ENCODE measurements around the gene TSPAN5.

The TSPAN5 gene

DNA sequence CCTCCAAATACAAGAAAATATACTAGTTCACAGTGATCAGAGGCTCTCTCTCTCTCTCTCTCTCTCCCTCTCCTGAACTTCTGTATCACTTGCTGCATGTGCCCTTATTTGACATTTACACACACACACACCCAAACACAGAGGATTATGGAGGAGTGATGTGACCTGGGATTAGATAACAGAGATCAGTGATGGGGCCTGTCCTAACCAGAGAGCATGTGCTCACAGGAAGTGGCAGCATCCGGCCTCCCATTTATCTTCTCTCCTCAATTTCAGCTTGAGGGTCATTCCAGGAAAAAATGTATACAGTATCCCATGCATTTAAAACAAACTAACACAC lies 143.0 kb downstream of the TSPAN5 start:
- no peak for DNase-seq

DNA sequence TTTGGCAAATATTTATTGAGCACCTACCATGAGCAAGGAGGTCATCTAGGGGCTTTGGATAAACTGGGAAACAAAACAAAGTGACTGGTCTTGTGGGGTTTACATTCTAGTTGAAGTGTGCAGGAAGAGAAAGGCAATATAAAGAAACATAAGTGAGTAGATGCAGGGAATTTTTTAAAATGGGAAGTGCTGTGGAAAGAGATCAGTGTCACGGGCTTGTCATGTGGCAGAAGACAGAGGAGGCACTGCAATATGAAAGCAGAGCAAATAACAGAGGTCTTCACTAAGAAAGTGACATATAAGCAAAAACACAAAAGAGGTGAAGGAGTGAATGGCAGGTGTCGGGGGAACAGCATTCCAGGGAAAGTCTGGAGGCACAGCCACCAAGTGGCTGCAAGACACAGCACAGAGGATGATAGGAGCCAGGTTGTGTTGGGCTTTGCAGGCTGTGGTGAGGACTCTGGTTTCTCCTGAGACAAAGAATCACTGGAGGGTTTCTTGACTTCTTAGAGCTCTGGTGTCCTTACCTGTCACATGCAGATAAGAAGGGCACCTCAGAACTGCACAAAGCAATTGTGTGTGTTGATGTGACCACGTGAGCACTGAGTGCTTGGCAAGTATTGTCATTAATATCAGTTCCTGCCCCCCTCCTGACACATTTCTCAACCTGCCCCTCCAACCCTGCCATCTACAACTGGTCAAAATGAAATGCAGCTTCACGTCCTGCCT lies 143.5 kb downstream of the TSPAN5 start:
- DNase-seq = no peak

DNA sequence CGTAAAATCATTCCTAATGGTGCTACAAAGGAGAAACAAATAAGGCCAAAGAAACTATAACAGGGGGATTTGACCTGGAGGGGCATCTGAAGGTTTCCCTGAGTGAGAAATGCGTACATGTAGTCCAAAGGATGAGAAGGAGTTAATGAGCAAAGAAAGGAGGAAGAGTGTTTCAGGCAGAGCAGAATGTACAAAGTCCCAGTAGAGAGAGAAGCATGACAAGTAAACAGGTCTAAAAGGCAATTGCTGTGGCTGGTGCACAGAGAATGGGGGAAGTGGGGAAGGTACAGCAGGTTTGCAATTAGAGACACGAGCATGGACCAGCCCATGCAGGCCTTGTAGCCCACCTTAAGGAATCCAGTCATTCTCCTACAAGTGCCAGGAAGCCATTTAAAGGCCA lies 145.5 kb downstream of the TSPAN5 start:
- DNase-seq = no peak

DNA sequence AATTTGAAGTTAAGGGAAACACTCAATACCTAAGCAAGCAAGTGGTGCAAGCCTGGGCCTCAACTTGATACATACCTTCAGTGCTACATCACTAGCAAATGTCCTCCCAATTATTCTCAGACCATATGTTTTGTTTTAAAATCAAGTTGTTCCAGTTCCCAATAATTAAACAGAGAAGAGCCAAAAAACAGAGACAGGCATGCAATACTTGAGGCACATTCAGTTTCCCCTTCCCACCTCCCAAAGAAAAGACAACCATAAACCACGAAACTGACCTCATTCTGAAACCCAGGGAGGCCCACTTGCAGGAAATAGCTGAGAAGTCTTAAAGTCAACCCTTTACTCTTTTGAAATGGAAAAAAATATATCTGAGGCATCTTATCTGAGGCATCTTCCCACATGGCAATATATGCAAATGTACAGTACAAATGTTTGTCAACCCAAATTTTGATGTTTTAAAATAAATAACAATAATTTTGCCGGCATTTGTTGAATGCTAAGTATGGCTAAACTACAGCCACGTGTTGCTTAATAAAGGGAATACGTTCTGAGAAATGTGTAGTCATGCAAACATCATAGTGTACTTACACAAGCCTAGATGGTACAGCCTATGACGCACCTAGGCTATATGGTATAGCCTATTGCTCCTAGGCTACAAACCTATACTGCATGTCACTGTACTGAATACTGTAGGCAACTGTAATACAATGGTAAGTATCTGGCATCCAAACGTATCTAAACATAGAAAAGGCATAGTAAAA lies 147.5 kb downstream of the TSPAN5 start:
- DNase-seq = no peak

DNA sequence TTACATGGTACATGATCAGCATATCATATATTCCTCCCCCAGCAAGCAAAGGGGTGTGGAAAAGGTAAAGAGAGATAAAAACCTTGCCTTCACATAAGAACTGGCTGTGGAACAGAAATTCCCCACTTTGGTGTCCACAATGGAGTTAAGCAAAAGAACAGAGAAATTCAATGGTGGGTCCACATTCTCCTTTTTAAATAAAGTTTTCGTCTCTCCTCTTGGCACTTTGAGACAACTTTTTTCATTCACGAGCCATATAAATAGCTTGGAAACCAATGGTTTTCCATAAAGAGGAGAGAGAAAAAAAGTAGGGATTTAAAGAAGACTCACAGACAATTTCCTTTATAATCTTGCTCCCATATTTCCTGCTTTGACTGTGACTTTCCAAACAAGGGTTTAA lies 148.1 kb downstream of the TSPAN5 start:
- DNase-seq = no peak

DNA sequence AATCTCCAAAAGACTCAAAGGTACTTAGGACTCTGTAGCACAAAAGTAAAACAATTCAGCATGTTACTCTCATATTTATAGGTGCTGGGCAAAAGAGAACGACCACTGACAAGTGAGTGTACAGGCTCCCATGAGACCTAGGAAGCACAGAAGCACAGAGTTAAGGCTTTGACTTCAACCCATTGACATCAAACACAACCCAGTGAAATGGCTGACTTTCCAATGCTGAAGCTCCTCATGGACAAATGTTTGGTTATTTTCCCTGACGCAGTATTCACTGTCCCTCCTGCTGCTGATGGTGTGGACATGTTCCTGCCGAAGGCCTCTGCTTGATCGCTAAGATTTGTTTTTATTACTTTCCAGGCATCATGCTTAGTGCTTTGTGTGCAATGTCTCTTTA lies 148.7 kb downstream of the TSPAN5 start:
- no peak for DNase-seq

DNA sequence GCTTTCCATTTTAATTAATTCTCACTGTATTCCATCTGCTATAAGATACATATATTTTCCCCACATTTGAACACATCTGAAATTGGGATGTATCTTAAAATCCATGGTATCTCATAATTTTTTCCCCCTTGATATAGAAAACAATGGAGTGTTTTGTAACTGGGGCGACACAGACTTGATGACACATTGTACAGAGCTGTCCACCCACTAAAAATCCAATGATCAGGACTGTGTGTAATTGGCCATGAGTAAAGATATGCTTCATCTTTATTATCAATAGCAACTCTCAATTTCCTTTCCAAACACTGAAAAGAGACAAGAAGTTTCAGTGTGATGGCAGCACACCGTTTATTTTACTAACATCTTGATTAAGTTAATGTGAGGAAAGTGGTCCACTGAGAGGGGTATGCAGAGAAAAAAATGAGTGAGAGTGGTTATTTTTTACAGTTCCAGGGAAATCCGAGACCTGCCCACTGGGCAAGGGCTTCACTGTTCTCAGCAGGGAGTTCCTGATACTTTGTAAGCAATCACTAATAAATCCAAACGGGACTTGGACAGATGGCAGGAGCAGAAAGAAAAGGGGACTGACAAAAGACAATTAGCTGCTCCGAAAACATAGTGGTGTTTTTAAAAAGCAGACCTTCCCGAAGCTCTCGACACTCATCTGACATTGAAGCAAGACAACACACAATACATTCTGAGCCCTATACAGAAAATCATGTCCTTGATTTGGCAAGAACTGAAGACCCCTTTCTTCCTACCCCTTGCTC lies 149.4 kb downstream of the TSPAN5 start:
- DNase-seq = no peak

DNA sequence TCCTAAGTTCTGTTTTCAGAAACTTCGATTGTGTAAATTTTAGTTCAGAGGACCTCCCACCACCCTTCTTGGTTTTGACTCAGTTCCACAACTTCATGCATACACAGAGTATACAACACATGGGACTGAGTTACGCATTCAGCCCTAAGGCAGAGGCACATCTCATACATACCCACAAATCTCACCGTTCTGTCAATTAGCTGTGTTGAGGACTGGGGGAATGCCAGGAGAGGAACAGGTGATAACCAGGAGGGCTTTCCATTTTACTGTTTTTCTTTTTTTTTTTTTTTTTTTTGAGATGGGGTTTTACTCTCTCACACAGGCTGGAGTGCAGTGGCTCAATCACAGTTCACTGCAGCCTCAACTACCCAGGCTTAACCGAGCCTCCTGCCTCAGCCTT lies 150.2 kb downstream of the TSPAN5 start:
- no peak for DNase-seq

DNA sequence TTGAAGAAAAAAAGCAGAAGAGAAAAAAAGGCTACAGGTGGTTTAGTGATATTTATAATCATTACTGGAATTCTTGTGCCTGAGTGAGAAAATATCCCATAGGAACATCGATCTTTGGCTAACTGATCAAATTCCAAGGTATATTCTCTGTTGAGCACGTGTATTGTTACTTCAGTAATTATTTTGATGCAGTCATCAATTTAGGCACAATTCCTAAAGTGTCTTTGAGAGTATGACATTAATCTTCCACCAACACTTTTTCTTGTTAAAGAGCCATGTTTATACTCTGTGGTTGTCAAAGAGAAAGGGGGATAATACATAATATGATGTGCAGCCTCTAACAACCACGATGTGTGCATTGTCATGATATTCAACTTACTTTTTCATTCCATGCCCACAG lies 151.1 kb downstream of the TSPAN5 start:
- no peak for DNase-seq

DNA sequence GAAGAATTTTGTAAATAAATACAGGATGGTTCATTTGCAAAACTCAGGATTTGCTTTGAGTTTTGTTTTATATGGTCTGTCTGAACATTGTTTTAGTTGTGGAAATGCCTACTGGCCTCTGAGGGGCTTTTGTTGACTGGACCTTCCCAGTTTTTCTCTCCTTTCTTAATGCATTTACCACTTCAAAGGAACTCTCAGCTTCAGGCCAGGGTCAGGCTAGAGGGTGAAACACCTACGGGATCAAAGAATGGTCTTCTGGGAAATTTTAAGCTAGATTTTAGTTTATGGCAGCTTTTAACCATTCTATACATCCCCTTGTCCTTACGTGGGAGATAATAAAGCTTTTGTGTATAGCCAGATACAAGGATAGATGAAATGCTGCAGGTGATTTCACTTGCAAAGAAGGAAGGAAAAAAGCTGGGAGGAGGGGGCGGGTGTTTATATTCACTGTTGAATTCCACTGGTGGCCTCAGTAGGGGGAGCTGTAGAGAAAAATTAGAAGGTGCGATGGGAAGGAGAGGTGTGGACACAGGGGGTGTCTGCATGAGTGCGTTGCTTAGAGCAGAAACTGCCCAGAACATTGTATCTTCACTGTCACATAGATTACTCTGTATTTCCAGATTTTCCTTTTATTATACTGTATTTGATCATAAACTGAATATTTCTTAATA lies 151.8 kb downstream of the TSPAN5 start:
- DNase-seq = no peak

DNA sequence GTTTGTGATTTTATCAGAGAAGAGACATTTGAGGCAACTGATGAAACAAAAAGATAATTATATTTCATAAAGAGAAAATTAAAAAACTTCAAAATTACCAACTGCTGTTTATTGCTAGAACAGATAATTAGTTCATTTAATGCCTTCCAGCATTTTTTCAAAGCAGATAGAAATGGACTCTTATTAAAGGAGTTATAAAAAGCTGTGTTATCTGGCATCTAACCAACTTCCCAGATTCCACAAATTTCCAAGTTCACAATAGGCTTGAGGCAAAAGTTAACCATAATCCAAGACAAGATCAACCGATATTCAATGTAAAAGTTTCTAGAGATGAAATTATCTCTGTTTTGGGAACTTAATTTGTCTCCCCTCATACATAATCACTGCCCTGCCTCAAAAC lies 152.4 kb downstream of the TSPAN5 start:
- DNase-seq = no peak

DNA sequence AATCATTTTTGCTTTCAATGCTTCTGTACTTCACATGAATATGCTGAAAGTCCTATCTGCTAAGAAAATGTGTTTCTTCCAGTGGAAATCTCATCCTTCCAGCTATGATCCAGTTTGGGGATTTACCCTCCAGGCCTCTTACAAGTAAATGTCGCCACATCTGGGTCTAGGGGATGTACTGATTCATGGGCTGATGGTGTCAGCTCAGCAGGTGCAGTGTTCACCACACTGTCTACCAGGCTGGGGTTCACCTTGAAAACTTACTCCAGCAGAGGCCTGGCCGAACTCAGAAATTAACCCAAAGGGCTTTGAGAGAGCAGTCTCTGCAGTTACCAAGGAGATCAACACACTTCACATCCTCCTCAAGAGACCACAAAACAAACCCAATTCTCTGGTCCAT lies 154.3 kb downstream of the TSPAN5 start:
- no peak for DNase-seq

DNA sequence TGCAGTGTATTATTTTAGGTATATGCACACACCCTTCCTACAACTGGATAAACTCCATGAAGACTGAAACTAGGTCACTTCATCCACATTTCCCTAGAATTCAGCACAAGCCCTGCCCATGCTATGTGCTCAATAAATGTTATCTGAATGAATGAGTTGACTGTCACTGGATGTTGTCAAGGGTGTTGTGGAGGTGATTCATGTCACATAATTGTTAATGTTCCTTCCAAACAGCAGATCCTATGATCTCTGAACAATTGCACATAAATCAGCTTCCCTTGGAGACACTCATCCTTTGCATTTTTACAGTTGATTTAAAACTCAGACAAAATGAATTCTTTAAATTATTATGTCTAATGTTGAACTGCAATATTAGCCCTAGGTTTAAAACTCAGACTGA lies 154.7 kb downstream of the TSPAN5 start:
- no peak for DNase-seq

DNA sequence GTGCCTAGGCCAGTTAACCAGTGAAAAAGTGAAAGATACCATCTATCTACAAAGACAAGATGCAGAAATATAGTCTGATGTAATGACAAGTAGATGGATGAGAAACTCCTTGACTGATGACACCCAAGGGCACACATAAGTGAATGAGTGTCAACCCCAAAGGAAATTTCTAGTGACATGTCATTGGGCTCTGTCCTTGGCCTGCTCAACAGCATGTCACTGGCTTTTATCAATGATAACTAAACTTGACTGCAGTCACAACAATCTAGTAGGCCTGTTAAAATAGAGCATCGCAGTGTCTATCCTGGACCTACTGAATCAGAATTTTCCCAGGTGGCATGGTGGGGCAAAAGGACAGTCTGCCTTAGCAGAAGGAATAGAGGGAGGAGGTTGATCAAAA lies 155.8 kb downstream of the TSPAN5 start:
- DNase-seq = no peak

DNA sequence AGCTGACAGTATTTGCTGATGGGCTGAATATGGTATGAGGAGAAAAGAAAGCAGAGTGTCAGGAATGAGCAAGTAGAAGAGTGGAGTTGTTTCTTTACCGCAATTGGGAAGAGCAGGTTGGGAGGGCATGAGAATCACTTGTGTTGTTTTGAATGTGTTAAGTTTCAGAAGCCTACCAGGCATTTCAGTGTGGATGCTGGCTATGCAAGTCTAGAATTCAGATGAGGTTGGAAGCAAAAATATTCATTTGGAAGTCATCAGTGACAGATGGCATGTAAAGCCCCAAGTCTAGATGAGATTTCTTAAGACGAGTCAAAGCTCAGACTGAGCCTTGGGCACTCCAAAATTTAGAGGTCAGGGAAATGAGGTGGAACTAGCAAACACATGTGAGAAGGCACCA lies 156.4 kb downstream of the TSPAN5 start:
- no peak for DNase-seq

DNA sequence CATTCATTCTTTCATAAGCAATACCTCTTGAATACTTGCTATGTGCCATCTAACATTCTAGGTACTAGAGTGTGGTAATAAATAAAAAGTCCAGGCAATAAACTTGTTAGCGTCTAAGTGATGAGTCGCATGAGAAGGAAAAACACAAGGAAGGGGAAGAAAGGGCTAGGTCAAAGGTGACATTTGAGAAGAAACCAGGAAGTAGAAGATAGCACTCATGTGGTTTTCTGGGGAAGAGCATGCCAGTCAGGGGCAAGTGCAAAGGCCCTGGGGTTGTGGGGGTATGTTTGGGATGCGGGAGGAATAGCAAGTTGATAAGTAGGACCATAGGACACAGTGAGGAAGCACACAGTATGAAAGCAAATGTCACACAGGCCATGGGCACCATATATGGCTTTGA lies 157.0 kb downstream of the TSPAN5 start:
- no peak for DNase-seq

DNA sequence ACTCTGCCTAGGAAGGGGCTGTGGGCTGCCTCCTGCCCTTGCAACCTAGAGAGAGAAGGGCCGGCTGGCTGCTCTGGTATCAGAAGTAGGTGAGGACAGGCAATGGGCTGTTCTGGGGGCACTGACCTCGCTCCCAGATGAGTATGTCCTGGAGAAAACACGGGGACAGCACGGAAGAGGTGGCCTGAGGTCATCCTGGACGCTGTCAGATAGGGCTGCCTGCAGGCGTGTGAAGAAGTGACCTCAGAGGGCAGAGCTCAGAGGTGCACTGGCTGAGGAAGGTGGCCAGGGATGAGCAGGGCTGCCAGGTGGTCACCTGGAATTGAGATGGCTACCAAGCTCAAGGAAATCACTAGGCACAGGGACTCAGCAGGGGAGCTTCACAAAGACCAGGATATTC lies 159.6 kb downstream of the TSPAN5 start:
- DNase-seq = no peak

DNA sequence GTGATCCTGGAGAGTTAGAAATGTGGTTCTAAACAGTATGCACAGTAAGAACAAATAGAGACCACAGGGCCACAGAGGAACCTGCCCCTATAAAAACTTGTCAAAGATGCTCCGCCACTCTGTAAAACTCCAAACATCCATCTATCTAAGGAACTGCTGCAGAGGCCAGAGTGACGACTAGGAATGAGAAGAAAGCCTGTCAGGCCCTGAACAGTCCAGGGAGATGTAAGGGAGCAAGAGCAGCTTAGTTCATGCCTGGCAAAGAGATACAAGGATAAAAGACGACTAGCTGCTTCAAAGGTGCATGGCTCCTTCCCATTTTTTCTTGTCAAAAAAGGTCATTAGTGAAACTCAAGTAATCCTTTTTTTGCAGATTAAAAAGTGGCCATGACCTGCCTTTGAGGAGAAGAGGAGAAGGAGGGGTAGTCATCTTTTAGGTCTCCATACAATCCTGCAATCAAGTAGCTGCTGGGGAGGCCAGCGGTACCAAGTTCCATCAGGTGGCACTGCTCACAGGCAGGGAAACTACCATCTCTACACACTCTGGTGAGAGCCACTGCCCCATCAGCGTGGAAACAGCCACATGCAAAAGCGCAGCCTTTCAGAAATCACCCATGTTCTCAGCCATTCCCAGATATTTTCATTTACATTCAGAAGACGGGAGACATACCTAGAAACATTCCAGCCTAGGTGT lies 162.1 kb downstream of the TSPAN5 start:
- no peak for DNase-seq

DNA sequence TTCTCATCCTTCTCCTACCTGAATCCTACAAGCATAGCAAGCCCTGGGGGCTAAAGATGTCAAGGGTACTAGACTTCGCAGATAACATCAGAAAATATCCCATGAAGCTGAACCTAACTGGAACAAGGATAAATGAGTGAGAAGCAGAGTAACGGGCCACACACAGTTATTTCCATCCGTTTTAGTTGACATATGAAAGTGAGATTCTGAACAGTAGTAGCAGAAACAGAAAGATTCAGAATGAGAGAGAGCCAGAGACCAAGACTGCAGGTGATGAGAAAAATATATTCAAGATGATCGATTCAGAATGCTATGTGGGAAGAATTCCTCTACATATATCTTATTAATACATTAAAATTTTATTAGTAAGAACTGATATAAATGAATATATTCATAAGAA lies 165.1 kb downstream of the TSPAN5 start:
- DNase-seq = no peak

DNA sequence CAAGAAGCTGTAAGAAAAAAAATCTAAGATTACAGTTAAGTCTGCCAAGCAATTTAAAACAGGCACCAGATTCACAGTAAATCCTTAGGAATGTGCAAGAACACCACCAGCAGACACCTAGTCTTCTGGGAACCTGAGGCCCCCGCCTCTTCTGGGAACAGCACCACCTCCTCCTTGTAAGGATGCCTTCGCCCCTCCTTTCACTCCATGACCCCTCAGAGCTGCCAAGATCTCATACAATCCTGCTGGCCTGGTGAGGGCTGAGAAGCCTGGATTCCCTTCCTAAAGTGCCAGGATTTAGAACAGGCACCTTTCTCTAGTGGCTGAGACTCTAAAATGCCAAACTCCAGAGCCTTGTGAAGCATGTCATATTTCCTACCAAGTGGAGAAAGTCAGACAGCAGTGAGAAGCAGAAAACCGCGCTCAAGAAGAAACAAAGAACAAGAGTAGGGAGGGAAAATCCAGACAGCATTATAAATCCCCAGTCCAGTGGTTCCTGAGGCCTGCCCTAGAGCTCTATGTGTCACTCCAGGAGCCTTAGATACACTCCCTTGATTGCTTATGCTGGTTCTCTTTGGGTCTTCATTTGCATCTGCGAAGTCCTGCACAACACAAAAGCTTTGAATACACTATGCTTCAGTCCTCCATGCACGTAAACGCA lies 166.4 kb downstream of the TSPAN5 start:
- no peak for DNase-seq

DNA sequence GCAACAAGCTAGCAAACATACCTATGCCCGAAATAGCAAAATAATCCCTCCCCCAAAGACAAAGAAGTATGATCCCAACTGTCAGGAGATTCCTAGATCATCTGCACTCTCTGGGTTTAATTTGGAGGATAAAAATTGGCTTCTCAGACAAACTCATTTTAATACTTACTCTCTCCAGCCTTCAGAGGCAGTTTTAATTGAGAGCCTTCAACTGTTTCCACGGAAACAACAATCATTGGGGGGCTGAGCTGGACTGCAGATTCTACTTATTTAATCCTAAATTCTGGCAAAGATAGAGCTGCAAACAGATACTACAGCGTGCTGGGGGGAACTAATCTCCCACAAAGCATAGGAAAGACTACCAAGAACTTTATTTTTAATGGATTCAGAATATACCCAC lies 168.2 kb downstream of the TSPAN5 start:
- DNase-seq = no peak

DNA sequence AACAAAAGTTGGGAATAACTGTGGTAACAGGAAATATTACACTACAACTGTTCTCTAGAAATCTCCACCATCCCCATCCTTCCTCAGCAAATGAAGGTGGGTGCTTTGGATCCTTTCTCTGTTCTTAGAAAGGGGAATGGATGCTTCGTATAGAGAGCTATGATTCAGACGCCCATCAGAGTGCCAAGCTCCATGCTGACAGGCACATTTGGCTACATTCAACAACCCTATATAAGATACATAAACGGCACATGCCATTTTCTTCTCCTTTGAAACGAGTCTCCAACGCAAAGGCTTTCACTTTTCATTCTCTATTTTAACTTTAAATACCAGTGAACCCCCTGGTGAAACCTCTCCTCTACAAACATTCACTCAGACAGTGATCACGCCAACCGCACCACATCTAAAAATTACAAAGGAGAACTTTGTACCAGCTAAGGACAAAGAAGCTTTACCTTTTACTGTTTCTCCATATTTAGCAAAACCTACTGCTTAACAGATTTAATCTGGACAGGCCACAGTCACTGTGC lies 172.5 kb downstream of the TSPAN5 start:
- DNase-seq = no peak
